T-helper 2 cell (primary cell): ENCODE measurements around the gene RPLP2.

Source experiments
- DNase-seq, 5 experiments: peaks; one replicate each; pipeline versions ENCODE4 v3.0.0 to v3.0.0-alpha.2; 2012 to 2022

RPLP2 gene

DNA sequence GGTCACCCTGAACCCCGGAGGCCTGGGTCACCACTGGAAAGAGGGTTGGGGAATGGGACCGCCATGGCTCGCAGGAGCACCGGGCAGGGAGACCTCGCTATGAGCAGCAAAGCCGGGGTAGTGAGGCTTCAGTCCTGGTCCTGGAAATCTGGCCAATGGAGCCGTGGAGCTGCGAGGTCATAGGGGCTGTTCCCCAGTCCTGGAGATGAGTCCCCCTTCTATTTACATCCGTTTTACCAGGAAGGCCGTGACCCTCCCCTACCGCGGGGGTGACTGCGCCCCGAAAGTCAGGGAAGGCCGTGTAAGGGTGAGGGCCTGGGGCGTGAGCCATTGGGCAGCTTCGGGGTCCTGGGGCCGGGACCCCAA, 5.2 kb upstream of the RPLP2 start:
- DNase-seq: no peak

DNA sequence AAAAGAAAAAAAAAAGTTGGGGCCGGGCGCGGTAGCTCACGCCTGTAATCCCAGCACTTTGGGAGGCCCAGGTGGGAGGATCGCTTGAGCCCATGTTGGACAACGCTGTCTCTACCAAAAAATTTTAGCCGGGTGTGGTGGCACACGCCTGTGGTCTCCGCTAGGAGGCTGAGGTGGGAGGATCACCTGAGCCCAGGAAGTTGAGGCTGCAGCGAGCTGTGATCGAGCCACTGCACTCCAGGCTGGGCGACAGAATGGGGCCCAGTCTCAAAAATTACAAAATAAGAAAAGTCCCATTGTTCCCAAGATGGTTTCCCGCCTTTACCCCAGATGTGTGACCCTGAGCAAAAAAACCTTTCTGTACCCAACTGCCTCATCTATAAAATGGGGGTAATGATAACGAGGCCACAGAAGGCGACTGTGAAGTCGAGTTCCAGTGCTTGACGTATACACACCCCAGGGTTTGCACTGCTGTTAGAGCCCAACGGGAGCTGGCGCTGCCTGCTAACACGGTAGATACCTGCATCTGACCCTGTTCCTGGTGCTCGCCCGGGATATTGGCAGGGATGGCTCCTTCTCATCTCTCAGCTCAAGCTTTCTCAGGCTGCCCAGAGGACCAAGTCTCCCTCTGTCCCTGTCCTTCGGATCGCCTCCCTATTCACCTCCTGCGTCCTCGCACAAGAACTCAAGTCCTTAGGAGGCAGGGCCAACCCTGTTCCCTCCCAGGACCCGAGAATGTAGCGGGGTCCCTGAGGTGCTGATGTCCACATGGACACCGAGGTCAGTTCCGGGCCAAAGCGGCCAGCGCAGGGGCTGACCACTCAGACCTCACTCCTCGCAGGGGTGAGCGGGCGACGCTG, 1.1 kb upstream of the RPLP2 start:
- DNase-seq: peak in 3 of 5 experiments; percentile 44 to 80 (median 45)

DNA sequence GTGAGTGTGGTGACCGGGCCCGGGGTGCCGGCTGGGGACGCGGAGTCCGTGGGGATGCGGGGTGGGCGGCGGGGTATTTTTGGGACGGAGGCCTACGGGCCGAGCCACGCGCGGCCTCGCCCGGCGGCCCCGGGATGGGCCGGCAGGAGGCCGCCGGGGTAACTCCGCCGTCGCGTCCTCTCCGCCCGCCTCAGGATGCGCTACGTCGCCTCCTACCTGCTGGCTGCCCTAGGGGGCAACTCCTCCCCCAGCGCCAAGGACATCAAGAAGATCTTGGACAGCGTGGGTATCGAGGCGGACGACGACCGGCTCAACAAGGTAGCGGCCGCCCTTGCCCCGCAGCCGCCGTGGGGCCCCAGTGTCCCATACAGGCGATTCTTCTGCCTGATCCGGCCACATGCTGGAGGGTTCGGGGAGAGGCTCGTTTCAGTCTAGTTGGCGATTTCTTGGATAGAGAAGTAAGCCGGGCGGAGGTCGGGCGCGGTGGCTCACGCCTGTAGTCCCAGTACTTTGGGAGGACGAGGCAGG, 337 bp downstream of the RPLP2 start:
- DNase-seq: no peak

DNA sequence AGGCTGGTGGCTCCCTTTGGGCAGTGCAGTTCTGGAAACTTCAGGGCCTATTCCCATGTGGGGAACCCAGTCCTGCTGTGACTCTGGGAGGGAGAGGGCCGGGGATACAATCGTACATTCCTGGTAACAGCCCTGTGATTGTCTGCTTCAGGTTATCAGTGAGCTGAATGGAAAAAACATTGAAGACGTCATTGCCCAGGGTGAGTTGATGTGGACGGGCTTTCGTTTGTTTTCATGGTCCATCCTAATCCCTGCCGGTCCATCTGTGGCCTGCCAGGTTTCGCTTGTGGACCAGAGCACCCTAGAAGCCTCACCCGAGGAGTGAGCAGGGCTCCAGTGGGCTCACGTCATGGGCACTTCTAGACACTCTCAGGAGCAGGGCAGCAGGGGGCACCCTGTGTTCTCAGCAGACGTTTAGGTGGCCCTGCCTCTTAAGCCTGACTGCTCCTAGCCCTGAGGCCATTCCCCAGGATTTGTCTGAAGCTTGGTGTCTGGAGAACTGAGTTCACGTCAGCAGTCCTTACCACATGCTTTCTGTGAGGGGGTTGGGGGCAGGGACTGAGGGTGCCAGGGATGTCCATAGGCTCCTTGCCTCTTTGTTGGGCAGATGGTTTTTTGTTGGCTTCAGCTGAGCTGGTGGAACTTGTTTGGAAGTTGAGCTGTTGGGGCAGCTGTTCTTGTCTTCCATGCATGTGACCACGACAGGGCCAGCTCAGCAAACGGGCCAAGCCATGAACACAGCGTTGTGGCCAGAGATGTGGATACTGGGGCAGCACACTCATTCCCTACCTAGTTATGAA, 1.9 kb downstream of the RPLP2 start:
- no peak for DNase-seq

DNA sequence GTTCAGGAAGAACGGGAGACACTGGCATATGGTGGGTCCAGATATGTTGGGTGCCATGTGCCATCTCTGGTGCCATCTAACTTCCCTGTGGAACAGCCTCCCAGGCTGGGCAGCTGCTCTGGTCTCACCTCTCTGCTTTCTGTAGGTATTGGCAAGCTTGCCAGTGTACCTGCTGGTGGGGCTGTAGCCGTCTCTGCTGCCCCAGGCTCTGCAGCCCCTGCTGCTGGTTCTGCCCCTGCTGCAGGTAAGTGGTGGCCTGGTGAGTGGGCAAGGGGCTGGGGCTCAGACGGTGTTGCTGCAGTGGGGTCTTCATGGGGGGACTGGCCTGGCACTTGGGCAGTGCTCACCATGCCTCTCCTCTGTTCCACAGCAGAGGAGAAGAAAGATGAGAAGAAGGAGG, 2.6 kb downstream of the RPLP2 start:
- no peak for DNase-seq

DNA sequence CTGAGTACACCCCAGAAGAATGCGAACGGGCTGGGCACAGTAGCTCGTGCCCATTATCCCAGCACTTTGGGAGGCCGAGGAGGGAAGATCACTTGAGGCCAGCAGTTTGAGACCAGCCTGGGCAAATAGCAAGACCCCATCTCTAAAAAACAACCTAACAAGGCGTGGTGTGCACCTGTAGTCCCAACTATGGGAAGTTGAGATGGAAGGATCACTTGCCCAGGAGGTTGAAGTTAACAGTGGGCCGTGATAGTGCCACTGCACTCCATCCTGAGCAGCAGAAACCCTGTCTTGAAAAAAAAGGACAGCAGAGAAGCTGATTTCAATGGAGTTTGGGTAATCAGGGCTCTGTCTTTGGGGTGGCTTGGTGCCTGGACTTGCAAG, 3.3 kb downstream of the RPLP2 start:
- DNase-seq: no peak

DNA sequence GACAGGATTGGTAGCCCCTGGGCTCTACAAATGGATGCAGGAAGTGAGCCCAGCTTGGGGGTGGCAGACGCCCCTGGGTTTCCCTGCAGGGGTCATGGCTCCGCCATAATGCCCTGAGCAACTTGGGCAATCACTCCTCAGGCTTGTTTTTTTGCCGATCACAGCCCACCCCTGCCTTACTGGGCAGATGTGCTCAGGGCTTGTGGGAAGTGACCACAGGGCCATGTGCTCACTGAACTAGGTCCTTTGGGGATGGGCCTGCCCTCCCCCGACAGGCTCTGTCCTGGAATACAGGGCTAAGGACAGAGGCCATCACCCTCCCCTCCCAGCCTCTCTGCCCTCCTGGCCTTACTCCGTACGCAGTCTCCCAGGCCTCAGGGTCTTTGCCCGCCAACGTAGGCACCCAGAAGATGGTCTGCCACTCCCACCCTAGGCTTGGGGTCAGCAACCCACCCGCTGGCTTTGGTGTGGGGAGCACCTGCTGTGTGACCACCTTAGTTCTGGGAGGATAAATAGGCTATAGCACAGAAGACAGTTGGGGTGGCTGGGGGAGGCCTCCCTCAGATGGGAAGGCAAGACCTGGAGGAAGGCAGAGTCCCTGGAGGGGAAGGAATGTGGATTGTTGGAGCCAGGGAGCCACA, 3.8 kb downstream of the RPLP2 start:
- DNase-seq: no peak

DNA sequence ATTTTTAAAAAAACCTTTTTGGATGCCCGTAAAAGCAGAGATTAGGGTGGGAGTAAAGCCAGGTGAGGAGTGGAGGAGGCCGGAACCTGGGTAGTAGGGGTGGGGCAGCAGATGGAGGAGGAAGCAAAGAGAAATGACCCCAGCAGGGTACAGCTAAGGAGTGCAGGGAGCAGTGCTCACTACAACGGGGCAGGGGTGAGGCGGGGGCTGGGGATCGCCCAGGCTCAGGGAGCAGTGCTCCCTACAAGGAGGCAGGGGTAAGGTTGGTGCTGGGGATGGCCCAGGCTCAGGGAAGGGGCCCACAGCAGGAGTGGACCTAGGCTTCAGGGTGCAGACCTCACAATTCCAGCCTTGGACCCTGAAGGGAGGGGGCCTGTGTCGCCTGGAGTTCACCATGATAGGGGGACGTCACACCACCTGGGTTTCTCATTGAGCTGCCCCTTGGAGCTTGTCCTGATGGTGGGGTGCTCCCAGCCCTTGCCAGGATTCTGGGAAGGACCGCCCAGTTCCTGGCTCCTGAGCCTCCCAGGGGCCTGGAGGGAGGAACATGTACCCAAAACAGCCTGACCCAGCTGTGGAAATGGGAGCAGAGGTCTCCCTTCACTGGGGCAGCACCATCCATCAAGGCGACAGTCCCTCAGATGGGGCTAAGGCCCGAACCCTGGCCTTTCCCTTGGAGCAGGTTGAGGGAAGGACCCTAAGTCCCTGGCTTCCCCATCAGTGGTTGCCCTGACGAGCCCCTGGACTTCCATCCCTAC, 6.1 kb downstream of the RPLP2 start:
- DNase-seq: no peak

DNA sequence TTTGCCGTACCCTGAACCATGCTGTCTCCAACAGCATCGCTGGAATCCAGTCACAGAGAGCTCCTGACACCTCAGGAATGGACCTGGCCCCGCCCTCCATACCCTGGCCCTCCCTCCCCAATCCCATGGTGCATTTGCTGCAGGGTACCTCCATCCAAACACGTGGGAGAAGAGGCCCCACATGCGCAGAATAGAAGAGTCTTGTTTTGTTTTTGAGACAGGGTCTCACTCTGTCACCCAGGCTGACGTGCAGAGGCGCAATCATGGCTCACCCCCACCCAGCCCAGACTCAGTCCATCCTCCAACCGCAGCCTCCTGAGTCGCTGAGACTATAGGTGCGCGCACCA, 6.6 kb downstream of the RPLP2 start:
- DNase-seq: no peak

DNA sequence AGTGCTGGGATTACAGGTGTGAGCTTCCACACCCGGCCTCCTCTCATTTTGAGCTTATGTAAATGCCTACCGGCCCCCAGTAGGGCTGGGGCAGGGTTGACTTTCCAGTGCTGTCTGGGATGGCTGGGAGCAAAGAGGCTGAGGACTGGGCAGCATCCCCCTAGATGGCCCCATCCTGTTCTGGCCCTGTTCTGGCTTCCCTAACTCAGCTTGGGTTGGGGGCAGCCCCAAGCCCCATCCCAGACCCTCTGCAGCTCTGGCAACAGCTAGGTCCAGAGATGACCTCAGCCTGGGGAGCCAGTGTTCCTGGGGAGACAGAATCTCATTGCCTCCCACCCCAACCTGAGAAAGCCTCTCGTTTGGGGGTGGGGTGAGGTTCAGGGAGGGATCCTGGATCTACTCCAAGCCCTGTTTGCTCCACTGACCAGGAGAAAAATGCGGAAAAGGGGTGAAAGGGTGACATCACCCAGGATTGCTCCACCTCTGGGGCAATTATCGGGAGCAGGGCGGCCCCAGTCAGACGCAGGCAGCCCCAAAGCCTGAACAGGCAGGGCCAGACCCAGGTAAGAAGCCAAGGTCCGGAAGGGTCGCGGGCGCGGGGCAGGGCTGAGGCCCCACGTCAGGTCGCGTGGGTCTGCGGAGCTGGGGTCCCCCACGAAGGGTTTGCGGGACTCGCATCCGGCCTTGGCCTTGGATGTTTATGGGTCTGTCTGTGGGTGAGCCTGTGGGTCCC, 8.8 kb downstream of the RPLP2 start, which contains the start of gene PNPLA2:
PNPLA2 (plus strand) TSS at position 519 of the 733 bp plus-strand sequence. CDS start 805 bp downstream, outside the sequence.
- no peak for DNase-seq

DNA sequence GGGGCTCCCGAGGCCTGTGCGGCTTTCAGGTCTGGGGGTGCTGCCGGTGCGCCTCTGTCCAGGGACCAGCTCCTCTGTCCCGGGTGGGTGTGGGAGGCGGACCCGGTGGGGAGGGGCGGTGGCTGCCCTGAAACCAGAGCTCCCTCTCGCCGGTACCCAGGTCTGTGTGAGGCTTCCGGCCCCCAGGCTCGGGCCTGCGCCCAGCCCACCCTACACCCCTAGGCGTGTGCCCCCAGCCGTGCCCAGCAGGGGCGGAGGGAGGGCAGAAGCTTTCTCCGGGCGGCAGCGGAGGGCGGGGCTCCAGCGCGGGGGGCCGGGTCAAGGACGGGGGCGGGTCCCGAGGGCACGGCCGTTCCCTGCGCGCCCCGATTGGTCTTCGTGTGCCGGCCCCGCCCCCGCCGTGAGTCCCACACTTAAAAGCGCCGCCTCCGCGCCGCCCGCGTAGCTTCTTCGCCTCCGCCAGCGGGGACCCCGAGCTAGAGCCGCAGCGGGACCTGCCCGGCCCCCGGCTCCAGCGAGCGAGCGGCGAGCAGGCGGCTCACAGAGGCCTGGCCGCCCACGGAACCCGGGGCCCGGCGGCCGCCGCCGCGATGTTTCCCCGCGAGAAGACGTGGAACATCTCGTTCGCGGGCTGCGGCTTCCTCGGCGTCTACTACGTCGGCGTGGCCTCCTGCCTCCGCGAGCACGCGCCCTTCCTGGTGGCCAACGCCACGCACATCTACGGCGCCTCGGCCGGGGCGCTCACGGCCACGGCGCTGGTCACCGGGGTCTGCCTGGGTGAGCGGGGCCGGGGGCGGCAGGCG, 9.6 kb downstream of the RPLP2 start:
- peak; percentile 84 to 94 (median 90) for DNase-seq

DNA sequence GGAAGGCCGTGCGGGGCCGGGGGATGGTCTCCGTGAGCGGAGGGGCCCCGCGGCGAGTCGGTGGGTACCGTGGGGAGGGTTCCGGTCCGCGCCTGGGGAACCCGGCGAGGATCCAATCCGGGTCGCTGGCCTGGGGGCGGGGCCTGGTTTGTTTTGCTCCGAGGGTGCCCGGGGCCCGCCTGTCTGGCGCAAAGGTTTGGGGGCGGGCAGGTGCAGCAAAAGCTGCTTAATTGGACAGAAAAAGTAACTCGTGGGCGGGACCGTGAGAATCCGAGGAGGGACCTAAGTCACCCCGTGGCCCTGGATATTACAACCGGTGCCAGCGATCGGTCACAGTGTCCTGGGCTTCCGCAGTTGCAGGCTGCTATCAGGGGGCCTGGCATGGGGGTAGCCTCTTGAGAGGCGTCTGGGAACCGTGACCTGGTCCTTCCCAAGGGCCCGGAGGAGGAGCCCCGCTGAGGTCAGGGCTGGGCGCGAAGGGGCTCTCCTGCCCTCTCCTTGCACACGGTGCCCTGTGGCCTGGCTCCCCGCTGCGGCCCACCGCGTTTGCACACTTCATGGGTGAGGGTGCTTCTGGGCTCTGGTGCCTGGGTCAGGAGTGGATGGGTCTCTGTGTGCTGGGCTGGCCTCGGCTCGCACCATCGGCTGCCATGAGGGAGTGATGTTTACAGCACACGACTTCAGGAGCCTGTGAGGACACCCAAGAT, 10.3 kb downstream of the RPLP2 start:
- peak; percentile 89 to 97 (median 92) for DNase-seq

DNA sequence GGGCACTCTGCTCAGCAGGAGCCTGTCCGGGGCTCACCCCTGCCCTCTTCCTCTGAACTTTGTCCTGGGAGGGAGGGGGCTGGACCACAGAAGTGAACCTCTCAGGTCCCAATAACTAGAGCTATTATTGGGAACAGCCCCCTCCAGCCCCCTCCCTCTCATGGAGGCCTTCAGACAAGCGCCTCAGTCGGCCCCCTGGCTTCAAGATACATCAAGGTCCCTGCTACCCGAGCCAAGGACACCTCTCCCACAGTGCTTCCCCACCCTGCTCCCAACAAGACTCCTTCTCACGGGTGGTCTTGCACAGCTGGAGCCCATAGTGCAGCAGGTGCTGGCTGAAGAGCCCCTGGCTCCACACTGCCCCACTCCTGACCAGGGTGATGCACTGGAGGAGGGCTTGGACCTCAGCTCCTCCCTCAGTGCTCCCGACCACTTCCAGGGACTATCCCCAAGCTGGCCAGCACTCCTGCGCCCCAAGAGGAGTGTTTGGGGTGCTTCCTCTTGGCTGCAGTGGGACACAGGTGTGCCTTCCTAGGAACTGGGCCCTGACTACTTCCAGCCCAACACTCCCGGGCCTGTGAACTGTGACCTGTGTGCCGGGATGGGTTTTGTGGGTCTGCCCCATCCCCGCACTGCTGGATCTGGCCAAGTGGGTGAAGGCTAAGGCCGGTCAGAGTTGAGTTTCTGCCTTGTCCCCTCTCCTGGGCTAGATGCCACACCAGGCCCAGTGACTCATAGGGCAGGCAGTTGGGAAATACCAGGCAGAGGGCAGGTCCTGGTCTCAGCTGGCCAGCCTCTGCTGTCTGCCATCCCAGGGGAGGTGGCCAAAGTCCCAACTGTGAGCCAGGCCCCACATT, 11.1 kb downstream of the RPLP2 start:
- no peak for DNase-seq

DNA sequence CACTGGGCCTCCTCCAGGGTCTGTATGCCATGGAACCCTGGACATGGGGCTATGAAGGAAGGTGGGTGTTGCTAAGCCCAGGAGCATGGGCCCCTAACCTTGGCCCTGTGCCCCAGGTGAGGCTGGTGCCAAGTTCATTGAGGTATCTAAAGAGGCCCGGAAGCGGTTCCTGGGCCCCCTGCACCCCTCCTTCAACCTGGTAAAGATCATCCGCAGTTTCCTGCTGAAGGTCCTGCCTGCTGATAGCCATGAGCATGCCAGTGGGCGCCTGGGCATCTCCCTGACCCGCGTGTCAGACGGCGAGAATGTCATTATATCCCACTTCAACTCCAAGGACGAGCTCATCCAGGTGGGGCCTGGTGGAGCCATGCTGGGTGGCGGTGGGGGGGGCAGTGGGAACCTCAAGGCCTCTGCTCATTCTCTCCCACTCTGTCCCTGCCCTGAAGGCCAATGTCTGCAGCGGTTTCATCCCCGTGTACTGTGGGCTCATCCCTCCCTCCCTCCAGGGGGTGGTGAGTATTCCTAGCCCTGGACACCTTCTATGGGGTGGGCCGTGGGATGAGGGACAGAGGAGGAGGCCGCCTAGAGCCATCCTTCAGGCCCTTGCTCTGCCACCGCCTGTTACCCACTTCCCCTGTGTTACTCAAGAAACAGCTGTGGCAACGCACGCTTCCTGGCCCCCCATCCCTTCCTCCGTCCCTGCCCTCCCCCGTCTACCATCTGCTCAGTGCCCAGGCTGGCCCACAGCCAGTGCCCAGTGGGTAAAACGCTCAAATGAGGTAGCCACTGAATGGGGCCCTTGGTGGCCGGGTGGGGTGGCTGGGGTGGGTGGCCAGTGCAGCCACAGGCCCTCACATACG, 12.0 kb downstream of the RPLP2 start:
- no peak for DNase-seq

DNA sequence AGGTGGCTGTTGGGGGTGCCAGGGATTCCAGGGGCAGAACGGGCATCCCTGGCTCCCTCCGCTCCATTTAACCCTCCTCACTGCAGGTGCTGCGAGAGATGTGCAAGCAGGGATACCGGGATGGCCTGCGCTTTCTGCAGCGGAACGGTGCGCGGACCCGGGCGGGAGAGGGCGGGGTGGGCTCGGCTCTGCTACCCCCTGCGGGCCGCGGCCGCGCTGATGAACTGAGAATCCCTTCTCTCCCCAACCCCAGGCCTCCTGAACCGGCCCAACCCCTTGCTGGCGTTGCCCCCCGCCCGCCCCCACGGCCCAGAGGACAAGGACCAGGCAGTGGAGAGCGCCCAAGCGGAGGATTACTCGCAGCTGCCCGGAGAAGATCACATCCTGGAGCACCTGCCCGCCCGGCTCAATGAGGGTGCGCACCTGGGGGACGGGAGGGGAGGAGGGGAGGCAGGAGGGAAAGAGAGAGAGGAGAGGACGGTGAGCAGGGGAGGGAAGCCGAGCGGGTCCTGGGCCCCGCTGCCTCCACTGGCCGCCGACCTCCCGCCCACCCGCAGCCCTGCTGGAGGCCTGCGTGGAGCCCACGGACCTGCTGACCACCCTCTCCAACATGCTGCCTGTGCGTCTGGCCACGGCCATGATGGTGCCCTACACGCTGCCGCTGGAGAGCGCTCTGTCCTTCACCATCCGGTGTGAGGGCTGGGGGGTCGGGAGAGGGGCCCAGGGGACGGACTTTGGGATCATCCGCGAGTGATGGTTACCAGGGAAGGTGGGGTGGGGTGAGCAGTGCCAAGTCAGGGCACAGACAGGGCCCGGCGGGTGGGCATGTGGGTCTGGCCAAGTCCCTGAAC, 13.9 kb downstream of the RPLP2 start:
- no peak for DNase-seq

DNA sequence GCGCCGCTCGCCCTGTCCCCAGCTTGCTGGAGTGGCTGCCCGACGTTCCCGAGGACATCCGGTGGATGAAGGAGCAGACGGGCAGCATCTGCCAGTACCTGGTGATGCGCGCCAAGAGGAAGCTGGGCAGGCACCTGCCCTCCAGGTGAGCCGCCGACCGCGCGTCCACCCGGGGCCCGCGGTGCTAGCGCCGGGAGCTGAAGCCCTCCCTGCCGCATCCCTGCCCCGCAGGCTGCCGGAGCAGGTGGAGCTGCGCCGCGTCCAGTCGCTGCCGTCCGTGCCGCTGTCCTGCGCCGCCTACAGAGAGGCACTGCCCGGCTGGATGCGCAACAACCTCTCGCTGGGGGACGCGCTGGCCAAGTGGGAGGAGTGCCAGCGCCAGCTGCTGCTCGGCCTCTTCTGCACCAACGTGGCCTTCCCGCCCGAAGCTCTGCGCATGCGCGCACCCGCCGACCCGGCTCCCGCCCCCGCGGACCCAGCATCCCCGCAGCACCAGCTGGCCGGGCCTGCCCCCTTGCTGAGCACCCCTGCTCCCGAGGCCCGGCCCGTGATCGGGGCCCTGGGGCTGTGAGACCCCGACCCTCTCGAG, 14.6 kb downstream of the RPLP2 start:
- no peak for DNase-seq

DNA sequence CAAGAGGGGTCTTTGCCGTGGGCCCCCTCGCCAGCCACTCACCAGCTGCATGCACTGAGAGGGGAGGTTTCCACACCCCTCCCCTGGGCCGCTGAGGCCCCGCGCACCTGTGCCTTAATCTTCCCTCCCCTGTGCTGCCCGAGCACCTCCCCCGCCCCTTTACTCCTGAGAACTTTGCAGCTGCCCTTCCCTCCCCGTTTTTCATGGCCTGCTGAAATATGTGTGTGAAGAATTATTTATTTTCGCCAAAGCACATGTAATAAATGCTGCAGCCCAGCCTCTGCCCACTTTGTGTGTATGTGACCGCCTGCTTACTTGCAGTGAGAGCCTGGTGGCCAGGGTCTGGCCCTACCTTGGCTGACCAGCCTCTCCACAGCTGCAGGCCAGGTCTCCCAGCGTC, 15.2 kb downstream of the RPLP2 start:
- DNase-seq: no peak
